ENCODE measurements around the gene SLC35B3.

DNA sequence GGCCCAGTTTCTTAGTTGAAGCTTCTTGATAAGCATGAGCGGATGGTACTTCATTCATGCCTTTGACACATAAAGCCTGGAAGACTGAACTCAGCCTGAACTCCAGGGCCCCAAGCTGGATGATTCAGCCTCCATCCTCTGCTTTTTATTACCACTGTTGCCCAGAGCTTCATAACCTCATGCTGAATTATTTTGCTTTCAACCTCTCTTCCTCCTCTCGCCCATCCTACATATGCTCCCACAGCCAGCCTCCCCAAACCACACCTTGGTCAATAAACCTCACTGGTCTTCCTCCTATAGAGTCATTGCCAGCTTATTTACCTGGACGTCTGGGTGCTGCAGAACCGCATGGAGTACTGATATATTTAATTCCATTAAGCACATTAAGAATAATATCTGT lies 59.4 kb downstream of the SLC35B3 start:
- TF ChIP-seq CTCF (IDR thresholded peaks at IDR 0.05) (no peak), ZFX (IDR thresholded peaks at IDR 0.05; ENCODE audit: borderline replicate concordance) (no peak)

Measured in 22Rv1 (cell line).